ENCODE measurements around the gene ZFP14.

DNA sequence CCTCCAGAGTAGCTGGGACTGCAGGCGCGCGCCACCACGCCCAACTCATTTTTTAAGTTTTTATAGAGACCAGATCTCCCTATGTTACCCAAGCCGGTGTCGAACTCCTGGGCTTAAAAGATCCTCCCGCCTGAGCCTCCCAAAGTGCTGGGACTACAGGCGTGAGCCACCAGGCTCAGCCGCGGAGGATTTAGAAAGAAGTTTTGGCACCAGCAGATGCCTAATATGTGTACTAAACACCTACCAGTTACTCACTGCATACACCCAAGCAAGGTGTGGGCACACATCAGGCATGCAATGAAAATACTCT is 464 bp upstream of the ZFP14 start:
- no peak for TF ChIP-seq POLR2A (IDR thresholded peaks at IDR 0.05)
- TF ChIP-seq, protein P1, sequence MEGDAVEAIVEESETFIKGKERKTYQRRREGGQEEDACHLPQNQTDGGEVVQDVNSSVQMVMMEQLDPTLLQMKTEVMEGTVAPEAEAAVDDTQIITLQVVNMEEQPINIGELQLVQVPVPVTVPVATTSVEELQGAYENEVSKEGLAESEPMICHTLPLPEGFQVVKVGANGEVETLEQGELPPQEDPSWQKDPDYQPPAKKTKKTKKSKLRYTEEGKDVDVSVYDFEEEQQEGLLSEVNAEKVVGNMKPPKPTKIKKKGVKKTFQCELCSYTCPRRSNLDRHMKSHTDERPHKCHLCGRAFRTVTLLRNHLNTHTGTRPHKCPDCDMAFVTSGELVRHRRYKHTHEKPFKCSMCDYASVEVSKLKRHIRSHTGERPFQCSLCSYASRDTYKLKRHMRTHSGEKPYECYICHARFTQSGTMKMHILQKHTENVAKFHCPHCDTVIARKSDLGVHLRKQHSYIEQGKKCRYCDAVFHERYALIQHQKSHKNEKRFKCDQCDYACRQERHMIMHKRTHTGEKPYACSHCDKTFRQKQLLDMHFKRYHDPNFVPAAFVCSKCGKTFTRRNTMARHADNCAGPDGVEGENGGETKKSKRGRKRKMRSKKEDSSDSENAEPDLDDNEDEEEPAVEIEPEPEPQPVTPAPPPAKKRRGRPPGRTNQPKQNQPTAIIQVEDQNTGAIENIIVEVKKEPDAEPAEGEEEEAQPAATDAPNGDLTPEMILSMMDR (IDR thresholded peaks at IDR 0.05), result no peak

Data from heart left ventricle (tissue), 13 donors.